GM19023 (cell line): ENCODE data around the gene SIGLEC1.

Experiments used
- ATAC-seq: cut with Tn5 transposase; IDR thresholded peaks from one replicate; pipeline ENCODE4 v1.9.1; 2021; ENCODE audit warnings: mild to moderate bottlenecking, moderate library complexity; ENCODE audit not compliant: unreplicated experiment

Gene SIGLEC1

DNA sequence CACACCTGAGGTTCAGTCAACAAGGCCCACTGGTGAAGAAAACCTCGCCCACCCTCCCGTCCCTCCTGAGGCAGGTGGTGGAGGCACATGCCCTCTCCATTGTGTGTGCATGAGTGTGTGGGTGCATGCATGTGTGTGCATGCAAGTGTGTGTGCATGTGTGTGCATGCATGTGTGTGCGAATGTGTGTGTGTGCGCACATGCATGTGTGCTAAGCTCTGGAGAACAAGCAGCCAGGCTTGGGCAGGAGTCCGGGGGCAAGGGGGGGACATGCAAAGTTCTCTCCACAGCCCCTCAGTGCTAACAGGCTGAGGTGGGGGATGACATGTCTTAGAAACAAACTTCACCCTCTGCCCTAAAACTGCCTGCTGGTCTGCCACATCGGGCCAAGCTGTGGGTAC lies 17.0 kb upstream of the SIGLEC1 start:
- ATAC-seq = no peak

DNA sequence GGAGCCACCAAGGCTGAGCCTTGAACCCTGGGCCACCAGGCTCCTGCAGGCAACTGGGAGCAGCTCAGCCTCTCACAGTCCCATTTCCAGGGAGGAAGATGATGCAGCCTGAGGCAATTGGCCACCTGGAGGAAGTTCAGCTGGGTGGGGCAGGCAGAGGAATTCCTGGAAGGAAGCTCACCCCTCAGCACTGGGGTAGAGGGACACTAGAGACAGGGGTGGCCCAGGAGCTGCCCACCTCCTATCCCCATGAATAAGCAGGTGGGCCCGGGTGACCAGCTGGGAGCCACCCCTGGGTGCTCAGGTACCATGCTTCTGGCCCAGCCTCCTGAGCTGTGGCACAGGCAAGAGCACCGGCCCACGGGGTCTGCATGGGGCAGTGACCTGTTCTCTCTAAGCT lies 16.5 kb upstream of the SIGLEC1 start:
- ATAC-seq = no peak

DNA sequence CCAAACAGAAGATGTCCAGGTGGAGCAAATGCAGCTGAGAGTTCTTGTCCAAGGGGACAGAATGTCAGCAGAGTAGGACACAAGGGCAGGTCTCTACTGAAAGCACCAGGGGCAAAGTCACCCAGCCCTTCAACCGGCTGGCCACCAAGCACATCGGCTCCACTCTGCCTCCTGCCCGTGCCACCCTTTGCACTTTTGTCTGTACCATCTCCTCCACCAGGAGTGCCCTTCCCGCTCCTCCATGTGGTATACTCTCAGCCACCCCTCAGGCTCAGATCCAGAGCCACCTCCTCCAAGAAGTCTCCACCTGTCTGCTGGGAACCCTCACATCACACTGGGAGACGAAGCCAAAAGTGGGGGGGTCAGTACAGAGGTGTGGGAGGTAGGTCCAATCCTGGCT lies 16.0 kb upstream of the SIGLEC1 start:
- no peak for ATAC-seq

DNA sequence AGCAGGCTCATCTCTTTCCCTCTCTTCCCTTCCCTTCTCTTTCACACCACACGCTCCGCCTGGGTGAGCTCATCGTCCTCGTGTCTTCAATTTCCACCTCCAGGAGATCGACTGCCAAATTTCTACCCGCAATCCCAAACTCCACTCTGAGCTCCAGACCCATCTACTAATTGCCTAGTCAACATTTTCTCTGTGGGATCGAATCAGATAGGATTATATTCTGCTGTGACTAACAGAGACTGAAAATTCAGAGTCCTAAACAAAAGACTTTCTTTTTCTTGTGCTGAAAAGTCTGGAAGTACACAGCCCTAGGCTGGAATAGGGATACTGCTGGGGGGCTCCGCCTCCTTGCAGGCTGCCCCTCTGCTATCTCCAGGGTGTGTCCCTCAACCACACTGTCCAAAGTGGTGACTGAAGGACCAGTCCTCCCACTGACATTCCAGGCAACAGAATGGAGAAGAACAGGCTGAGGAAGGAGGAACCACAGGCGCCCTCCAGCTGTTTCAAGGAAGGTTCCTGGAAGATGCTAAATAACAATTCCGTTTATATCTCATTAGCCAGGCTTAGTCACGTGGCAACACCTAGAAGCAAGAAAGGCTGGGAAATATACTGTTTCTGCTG lies 15.1 kb upstream of the SIGLEC1 start:
- ATAC-seq = no peak

DNA sequence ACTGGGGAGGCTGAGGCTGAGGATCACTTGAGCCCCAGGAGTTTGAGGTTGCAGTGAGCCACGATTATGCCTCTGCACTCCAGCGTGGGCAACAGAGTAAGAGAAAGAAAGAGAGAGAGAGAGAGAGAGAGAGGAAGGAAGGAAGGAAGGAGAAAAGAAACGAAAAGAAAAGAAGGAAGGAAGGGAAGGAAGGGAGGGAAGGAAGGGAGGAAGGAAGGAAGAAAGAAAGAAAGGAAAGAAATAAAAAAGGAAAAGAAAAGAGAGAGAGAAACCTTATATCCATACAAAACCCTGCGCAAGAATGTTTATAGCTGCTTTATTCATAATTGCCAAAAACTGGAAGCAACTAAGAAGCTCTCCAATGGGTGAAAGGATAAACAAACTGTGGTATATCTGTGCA lies 12.0 kb upstream of the SIGLEC1 start:
- ATAC-seq = no peak

DNA sequence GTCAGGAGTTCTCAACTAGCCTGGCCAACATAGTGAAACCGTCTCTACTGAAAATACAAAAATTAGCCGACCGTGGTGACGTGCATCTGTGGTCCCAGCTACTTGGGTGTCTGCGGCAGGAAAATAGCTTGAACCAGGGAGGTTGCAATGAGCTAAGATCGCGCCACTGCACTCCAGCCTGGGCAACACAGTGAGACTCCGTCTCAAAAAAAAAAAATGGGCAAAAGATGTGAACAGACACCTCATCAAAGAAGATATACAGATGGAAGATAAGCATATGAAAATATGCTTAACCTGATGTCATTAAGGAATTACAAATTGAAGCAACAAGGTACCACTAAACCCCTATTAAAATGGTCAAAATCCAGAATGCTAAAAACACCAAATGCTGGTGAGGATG lies 10.9 kb upstream of the SIGLEC1 start:
- no peak for ATAC-seq

DNA sequence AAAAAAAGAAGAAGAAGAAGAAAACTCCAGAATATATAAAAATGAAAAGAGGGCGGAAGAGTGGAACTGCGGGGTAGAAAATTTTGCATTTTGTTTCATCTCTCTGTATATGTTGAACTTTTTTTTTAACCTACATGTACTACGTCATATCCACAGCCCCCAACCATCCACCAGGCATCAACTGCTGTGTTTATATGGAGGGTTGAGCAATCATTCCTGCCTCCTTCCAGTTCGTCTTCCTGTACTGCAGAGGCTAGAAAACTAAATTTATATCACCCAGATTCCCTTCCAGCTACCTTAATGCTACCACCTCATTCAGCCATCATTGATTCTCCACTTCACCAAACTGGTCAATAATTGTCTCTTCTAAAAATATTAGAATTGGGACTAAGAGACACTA lies 9.5 kb upstream of the SIGLEC1 start:
- no peak for ATAC-seq

DNA sequence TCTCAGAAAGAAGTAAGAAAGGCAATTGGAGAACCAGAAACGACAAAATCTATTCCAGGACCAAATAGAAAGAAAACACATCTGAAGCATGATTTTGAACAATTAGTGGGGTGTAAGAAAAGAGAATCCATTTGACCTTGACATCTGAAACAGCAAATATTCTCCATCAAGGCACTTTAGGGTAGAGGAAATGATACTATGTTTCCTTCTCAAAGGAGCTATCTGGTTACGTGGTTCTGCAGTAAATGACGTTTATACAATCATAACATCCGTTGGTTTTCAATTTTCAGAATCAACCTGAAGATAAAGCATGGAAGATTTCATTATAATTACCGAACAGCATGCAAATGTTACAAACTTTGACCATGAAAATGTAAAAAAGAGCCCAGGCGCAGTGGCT lies 8.2 kb upstream of the SIGLEC1 start:
- no peak for ATAC-seq

DNA sequence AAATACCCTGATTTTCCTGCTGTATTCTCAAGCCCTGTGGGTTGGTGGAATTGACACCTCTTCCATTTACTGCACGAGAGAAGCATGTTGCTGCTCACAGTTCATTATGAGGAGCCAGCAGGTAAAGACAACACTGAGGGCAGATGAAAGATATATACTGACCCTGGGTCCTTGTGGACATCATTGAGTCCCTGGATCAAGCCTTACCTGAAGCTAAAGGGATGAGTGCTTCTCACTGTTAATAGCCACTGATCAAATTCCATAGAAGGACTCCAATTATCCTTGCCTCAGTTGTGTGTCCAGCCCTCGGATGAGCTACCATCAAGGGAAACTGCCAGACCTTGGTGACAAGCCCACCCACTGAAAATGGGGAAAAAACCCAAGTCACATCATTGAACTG lies 7.7 kb upstream of the SIGLEC1 start:
- no peak for ATAC-seq

DNA sequence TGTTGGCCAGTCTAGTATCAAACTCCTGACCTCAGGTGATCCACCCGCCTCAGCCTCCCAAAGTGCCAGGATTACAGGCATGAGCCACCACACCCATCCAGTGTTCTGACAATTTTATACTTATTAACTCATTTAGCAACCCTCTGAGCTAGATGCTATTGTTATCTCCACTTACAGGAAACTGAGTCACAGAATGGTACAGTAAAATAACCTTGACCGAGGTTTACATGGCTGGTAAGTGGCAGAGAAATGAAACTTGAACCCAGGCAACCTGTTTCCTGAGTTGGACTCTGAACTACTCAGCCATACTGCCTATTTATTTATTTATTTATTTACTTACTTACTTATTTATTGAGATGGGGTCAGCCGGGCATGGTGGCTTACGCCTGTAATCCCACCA lies 6.6 kb upstream of the SIGLEC1 start:
- no peak for ATAC-seq

DNA sequence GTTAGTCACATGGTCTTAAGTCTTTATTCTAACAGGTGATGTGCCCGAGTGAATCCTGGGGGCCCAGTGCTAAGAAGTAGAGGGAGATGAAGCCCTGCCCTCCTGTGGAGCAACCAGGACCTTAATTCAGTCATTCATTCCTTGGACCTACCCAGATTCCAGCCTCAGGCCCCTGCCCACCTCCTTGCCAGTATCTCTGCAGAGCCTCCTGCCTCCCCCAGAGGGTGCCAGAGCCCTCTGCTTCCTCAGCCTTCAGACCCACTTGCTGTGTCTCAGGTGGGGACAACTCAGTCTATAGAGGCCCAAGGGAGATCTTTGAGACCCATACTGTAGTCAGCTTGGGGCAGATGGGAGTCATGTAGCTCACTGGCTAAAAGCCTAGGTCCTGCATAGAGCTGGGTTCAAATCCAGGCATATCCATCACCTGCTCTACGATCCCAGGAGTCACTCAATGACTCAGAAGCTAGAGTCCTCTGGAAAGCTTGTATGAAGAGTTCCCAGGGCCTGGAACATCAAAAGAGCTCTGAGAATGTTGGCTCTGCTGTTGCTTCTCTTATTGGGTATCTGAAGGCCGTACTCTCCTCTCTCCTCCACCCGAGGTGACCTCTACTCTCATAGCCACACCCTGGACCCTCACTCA lies 3.9 kb upstream of the SIGLEC1 start:
- no peak for ATAC-seq

DNA sequence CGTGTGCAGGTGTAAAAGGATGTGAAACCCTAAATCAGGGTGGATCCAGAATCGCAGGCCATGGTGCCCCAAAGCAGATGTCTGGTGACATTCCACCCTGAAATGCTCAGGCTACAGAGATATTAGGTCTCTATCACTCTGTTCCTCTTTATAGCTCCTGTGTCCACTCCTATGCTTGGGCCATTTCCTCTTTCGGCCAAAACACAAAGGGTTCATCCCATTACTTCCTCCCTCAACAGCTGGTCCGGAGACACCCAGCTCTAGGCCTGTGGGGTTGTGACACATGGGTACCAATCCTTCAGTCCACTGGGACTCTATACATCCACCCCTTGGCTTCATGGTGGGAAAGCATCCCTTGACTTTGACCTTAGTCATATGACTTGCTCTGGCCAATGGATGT lies 1.7 kb upstream of the SIGLEC1 start:
- no peak for ATAC-seq

DNA sequence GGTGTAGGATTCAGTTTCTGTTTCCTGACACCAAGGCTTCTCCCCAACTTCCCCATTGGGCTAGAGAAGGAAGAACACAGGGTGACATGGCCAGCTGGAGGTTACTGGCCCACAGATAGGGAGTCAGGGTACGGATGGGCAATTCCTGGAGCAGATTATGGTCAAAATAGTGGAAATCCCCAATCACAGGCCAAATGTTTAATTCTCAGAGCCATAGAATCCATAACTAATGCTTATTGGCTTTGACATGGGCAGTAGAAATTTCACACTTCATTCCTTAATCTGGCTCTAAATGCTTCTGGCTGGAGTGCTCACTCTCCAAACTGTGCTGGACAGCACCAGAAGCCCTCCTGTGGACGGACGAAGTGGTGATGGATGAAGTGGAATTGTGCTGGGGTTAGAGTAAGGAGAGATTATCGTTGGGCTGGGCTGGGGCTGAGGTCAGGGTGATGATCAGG lies 887 bp downstream of the SIGLEC1 start:
- no peak for ATAC-seq

DNA sequence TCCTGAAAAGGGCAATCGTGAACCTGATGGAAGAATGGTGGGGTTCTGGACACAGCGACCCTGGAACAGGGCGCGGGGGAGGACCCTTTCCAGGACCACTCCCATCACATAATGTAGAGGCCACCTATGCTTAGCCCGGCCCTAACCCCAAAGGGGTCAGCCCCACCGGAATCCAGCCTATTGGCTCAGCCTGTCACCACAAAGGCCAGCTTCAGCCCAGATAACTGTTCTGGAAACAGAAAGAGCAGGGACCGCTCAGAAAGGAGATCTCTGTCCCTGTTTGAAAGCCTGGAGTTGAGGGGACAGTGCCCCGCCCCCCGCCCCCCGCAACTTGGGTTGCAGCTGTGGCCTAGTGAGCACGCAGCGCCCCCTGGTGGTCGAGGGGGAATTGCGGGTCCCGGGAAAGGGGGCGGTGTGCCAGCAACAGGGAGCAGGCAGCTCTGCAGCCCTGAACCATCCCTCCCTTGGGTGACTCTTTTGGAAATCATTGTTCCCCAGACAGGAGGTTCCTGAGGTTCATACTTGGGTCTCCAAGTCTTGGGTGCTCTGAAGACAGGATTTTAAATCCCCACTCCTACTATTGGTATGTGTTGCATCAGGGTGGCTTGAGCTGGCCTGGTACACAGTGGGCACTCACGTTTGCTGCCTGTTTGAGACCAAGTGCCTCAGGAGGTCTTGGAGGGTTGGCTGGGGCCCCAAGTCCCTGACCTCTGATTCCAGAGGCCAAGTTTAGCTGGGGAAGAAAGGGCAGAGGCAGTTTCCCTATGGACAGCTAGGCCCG lies 1.5 kb downstream of the SIGLEC1 start:
- no peak for ATAC-seq

DNA sequence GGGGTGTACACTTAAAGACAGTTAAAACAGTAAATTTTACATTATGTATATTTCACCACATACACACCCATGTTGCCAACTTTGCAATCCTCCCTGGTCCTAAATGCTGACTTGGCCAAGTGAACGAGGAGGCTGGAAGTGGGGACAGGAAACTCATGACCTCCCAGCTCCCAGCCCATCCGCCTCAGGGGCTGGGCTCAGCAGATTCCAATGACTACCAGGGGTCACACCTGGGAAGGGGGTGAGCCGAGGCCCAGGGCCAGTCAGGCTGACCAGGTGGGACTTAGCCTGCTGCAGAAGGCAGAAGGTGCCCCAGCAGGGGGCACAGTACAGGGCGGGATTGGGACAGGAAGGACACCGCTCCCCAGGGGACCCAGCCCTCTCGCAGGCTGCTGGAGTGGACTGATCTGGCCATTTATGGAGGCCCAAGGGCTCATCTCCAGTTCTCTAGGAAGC lies 2.4 kb downstream of the SIGLEC1 start:
- no peak for ATAC-seq

DNA sequence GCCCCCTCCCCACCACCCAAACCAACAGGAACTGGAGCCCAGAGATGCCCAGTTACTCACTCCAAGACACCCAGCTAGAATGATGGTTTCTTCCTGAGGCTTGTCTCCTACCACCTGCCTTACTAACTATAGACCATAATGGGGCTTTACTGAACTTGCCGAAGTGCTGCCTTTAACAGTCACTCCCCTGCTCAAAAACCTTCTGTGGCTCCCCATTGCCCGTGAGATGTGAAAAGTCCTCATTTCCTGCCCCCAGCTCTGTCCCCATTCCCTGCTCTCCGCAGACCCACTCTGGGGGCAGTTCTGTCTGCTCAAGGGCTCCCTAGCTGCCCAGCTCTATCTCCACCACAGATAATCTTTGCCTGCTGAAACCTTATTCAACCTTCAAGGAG lies 4.9 kb downstream of the SIGLEC1 start:
- ATAC-seq = no peak

DNA sequence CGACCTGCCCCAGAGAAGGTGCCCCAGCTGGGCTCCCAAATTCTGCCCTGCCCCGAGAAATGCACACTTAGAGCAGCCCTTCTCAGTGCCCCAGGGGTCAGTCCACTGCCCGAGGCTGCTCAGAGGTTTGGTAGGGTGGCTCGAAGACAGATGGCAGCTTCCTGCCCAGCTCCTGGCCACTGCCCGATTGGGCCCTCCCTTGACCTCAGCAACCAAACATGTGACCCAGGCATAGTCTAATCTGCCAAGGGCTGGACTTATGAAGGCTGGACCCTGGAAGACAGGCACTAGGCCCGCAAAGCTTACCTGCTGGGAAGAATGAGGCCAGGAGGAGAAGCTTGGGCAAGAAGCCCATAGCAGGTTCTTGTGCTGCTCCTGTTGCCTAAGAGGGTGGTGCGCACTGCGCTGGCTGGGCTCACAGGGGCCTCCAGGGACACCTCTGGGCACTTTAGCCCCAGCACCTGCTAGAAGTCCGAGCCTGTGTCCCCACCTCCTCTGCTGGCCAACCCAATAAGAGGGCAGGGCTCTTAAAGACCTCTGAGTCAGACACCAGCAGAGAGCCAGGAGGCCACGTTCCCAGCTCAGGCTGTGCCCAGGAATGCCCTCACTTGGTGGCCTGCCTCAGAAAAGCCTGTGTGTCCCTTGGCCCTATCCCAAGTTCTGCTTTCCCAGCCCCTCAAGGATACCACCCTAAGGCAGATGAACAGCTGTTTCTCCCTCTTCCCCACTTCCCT lies 5.5 kb downstream of the SIGLEC1 start:
- no peak for ATAC-seq

DNA sequence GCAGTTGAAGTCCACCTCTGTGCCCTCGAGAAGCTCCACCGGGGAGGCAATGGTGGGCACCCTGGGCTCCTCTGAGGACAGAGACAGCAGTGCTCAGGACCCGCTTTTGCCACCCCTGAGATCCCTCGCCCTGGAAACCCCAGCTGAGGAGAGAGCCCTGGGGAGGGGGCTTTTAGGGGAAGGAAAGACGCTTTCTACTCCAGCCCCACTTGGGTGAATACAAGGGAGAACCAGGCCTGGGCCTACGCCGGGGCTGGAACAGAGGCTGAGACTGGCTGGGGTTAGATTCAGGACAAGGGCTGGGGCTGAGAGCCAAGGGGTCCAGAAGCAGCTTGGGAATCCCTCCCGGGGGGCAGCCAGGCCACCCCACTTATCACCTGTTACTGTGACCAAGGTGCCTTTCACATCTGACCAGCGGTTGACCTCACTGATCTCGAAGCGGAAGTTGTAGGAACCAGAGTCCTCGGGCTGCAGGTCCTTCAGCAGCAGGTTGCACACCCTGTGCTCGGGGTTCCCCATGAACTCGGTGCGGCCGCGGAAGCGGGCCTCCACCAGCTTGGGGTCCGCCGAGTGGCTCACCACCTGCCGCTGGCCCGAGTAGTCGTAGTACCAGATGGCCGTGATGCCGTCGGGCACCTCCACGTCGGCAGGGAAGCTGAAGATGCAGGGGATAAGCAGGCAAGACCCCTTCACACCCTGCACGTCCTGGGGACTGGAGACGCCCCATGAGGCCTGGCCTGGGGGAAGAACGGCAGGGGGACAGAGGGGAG lies 6.2 kb downstream of the SIGLEC1 start:
- ATAC-seq = no peak

DNA sequence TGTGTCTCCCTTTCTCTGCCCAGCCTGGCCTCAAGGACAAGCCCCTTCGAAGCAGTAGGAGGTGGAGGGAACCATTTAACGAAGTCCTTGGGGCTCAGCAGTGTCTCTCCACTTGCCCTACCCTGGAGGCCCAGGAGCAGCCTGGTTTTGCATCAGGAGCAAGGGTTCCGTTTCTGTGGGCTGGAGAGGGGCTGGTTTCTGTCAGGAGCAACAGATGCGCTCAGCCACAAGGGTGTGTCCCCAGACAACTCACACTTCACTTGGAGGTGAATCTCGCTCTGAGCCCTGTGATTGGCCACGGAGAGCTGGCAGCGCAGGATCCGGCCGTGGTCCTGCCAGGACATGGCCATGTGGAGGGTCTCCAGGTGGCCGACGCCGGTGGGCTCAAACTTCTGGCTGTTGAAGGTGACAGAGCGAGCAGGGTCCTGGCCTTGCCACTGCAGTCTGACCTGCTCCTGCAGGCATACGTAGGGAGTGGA lies 6.9 kb downstream of the SIGLEC1 start:
- ATAC-seq = no peak

DNA sequence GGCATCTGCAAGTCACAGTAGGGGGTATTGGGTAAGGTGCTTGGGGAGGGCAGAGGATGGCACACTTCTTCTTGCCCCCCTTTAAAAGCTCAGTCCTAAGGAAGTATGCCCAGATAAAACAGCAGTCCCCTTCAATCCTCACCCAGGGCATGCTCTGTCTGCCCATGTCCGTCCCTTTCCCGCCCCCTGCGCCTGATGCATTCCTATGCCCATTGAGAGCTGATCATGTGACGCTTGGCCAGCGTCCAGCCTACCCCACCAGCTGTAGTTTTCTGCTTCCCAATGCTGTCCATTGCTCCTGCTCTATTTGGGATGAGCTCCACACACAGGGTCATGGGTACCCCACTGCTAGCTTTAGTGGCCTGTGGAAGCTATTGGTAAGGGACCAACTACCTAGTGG lies 8.3 kb downstream of the SIGLEC1 start:
- ATAC-seq = no peak
